Measurements from ENCODE around the gene BOC. TPM values are rescaled to one million over a fixed set of nuclear protein-coding genes. Genes with fewer than 3 reads are reported as not detected.

Gene BOC
- total and polyA plus RNA-seq, 2 of the 8 experiments (the other 6 are each of a cell fraction or from before 2014, with no cell fraction given): 6.9 to 9.3 TPM

- TF ChIP-seq USF2 (IDR thresholded peaks at IDR 0.05; ENCODE audit: low read length) (no peak), CHD7 (IDR thresholded peaks at IDR 0.05; ENCODE audit: insufficient replicate concordance, low read length) (no peak), NRF1 (IDR thresholded peaks at IDR 0.05; ENCODE audit: low read depth, low read length) (no peak), YY1 (IDR thresholded peaks at IDR 0.05; ENCODE audit: low read depth, low read length) (no peak), PHF8 (conservative IDR thresholded peaks at IDR 0.05; ENCODE audit: low read depth, low read length) (no peak), TAF1 (IDR thresholded peaks at IDR 0.05; ENCODE audit: low read depth, low read length) (no peak), SIN3A (conservative IDR thresholded peaks at IDR 0.05 in 1 of 2, IDR thresholded peaks at IDR 0.05 in 1 of 2; ENCODE audit: low read depth in 1 of 2, low read length in 2 of 2) (0 out of 4 replicates have a peak, but pooled peaks of 1 of the 2 experiments have one; percentile 37)
These were observed 30.1 kb downstream of the BOC start (continued) for GRCh38 chr3:113241292-113242095.
